IMR-90 (cell line): ENCODE results near the gene DPH6. TPM values are rescaled to one million over a fixed set of nuclear protein-coding genes. Genes with fewer than 3 reads are reported as not detected.

Experiments
- ATAC-seq: fragments of 200-7000 bp; cut with Tn5 transposase; 2 replicates; pipeline ENCODE4 v1.9.1; 2020; ENCODE audit warnings: low read depth, mild to moderate bottlenecking, moderate library complexity
- BruUV-seq: library from RNA; stranded (reverse); fragments of 400-500 nt; replicated peaks from 2 replicates; lab custom pipeline; 2021; lab: Mats Ljungman, UMichigan
- CTCF ChIA-PET: fragments of 300-600 bp; formaldehyde crosslinking; extraction: SDS; loops from one replicate; lab custom pipeline; 2021; ENCODE audit warnings: antibody characterized with exemption; lab: Yijun Ruan, JAX
- POLR2A ChIA-PET: fragments of 300-600 bp; sonication (Branson Sonifier 250); formaldehyde crosslinking; loops from one replicate; lab custom pipeline; 2022; ENCODE audit warnings: antibody characterized with exemption; ENCODE audit not compliant: unreplicated experiment; lab: Charles Lee
- DNase-seq: peaks from one replicate; pipeline ENCODE4 v3.0.0; 2013
- H2AFZ ChIP-seq: replicated peaks from 2 replicates; pipeline ENCODE3; 2013; ENCODE audit warnings: low read length, mild to moderate bottlenecking; ENCODE audit not compliant: poor library complexity
- H2AK5ac ChIP-seq: 2 replicates; pipeline ENCODE4 v1.6.1; 2013; ENCODE audit warnings: low read depth, low read length, inconsistent platforms
- H2AK9ac ChIP-seq: replicated peaks from 2 replicates; pipeline ENCODE3; 2013; ENCODE audit warnings: mild to moderate bottlenecking, low read depth, low read length, moderate library complexity; ENCODE audit not compliant: poor library complexity
- H2BK120ac ChIP-seq: 2 replicates; pipeline ENCODE4 v1.6.1; 2013; ENCODE audit warnings: low read depth, low read length, inconsistent platforms
- H2BK15ac ChIP-seq: 3 replicates; pipeline ENCODE4 v1.6.1; 2013; ENCODE audit warnings: low read depth, low read length, inconsistent platforms
- H2BK20ac ChIP-seq: 2 replicates; pipeline ENCODE4 v1.6.1; 2013; ENCODE audit warnings: low read depth, mild to moderate bottlenecking, inconsistent platforms, low read length, moderate library complexity
- H2BK5ac ChIP-seq: 2 replicates; pipeline ENCODE4 v1.6.1; 2013; ENCODE audit warnings: mild to moderate bottlenecking, low read depth, low read length, inconsistent platforms; ENCODE audit not compliant: poor library complexity, severe bottlenecking
- H3K14ac ChIP-seq: replicated peaks from 2 replicates; pipeline ENCODE4 v1.6.1; 2013; ENCODE audit warnings: low read depth, low read length, inconsistent platforms
- H3K18ac ChIP-seq: 2 replicates; pipeline ENCODE4 v1.6.1; 2013; ENCODE audit warnings: low read depth, low read length, control low read depth
- H3K23ac ChIP-seq: 2 replicates; pipeline ENCODE4 v1.6.1; 2013; ENCODE audit warnings: low read depth, low read length, inconsistent platforms
- H3K27ac ChIP-seq: 2 replicates; pipeline ENCODE4 v1.5.1; 2013; ENCODE audit warnings: mild to moderate bottlenecking, control low read depth, low read length; ENCODE audit not compliant: insufficient read depth
- H3K27me3 ChIP-seq: 2 replicates; pipeline ENCODE4 v1.6.1; 2013; ENCODE audit warnings: low read length; ENCODE audit not compliant: control insufficient read depth, insufficient read depth
- H3K36me3 ChIP-seq: 2 replicates; pipeline ENCODE4 v1.6.1; 2013; ENCODE audit warnings: low read length, mixed read lengths; ENCODE audit not compliant: control insufficient read depth, insufficient read depth
- H3K4ac ChIP-seq: 2 replicates; pipeline ENCODE4 v1.6.1; 2013; ENCODE audit warnings: low read depth, low read length, inconsistent platforms
- H3K4me1 ChIP-seq: 2 replicates; pipeline ENCODE4 v1.6.1; 2013; ENCODE audit warnings: low read length, mixed read lengths; ENCODE audit not compliant: control insufficient read depth, insufficient read depth
- H3K4me2 ChIP-seq: 2 replicates; pipeline ENCODE4 v1.6.1; 2013; ENCODE audit warnings: low read depth, mild to moderate bottlenecking, control low read depth, low read length, moderate library complexity
- H3K4me3 ChIP-seq: 2 replicates; pipeline ENCODE4 v1.5.1; 2013; ENCODE audit warnings: low read depth, mild to moderate bottlenecking, control low read depth, low read length, moderate library complexity; ENCODE audit not compliant: insufficient read depth
- H3K56ac ChIP-seq: 2 replicates; pipeline ENCODE4 v1.6.1; 2013; ENCODE audit warnings: low read length, inconsistent platforms; ENCODE audit not compliant: insufficient read depth; ENCODE audit errors: extremely low read depth
- H3K79me1 ChIP-seq, 2 experiments: 2 replicates each; pipeline ENCODE4 v1.6.1; 2013; ENCODE audit warnings: low read length in 2 of 2, inconsistent platforms in 1 of 2, low read depth in 1 of 2
- H3K9ac ChIP-seq: 2 replicates; pipeline ENCODE4 v1.6.1; 2013; ENCODE audit warnings: low read depth, low read length, control low read depth
- H3K9me1 ChIP-seq: 2 replicates; pipeline ENCODE4 v1.6.1; 2013; ENCODE audit warnings: low read length, inconsistent platforms; ENCODE audit not compliant: insufficient read depth
- H3K9me3 ChIP-seq: 2 replicates; pipeline ENCODE4 v1.6.1; 2013; ENCODE audit warnings: low read length; ENCODE audit not compliant: control insufficient read depth, insufficient read depth
- H4K20me1 ChIP-seq: 2 replicates; pipeline ENCODE4 v1.6.1; 2013; ENCODE audit warnings: low read length, inconsistent platforms; ENCODE audit not compliant: insufficient read depth
- H4K5ac ChIP-seq: 2 replicates; pipeline ENCODE4 v1.6.1; 2013; ENCODE audit warnings: mild to moderate bottlenecking, low read depth, low read length, control low read depth
- H4K8ac ChIP-seq, 2 experiments: 2 replicates each; pipeline ENCODE4 v1.6.1; 2013; ENCODE audit warnings: low read depth in 2 of 2, low read length in 2 of 2, control low read depth in 1 of 2, inconsistent platforms in 1 of 2
- H4K91ac ChIP-seq: 2 replicates; pipeline ENCODE4 v1.6.1; 2013; ENCODE audit warnings: low read depth, low read length, inconsistent platforms; ENCODE audit not compliant: insufficient read depth
- CEBPB ChIP-seq: IDR thresholded peaks from 2 replicates; pipeline ENCODE4 v1.6.1; 2012; ENCODE audit warnings: low read depth, low read length, improper control_type of control experiment
- RCOR1 ChIP-seq: IDR thresholded peaks from 2 replicates; pipeline ENCODE4 v1.6.1; 2012; ENCODE audit warnings: mild to moderate bottlenecking, low read length, improper control_type of control experiment; ENCODE audit not compliant: insufficient replicate concordance
- RFX5 ChIP-seq: IDR thresholded peaks from 2 replicates; pipeline ENCODE4 v1.8.0; 2012; ENCODE audit warnings: low read depth, mild to moderate bottlenecking, low read length, moderate library complexity
- SMC3 ChIP-seq: fragments of 150-350 bp; IDR thresholded peaks from 2 replicates; pipeline ENCODE4 v1.6.1; 2016; ENCODE audit warnings: low read depth, mild to moderate bottlenecking, antibody characterized with exemption, low read length, moderate library complexity
- dilution Hi-C: fragments of 300-500 bp; cut with HindIII; formaldehyde crosslinking; loops from one replicate; pipeline ENCODE4 v1.14.3; 2018; ENCODE audit warnings: low sequenced_read_pairs; ENCODE audit not compliant: unreplicated experiment
- in situ Hi-C: fragments of 300-500 bp; cut with MboI; formaldehyde crosslinking; loops from 3 replicates; pipeline ENCODE4 v1.14.3; 2019; ENCODE audit warnings: low sequenced_read_pairs, inconsistent platforms, mixed read lengths
- intact Hi-C: fragments of 100-400 bp; cut with micrococcal nuclease; formaldehyde crosslinking; loops from 2 replicates; pipeline ENCODE4 v1.10.0; 2022
- polyA plus RNA-seq, 3 experiments: library from polyadenylated mRNA; depleted of rRNA; stranded (reverse); fragments of >200 nt; gene quantifications; 2 replicates each; pipeline ENCODE4 v1.2.3, GENCODE V29; 2012; ENCODE audit warnings: low replicate concordance in 1 of 3
- total RNA-seq: library from RNA; depleted of rRNA; stranded (reverse); fragments of >200 nt; gene quantifications from 2 replicates; pipeline ENCODE4 v1.2.3, GENCODE V29; 2012
- TF ChIP-seq, protein P1 (sequence below): conservative IDR thresholded peaks from 2 replicates; pipeline ENCODE4 v1.5.1; 2012; ENCODE audit warnings: mild to moderate bottlenecking, low read depth, low read length, improper control_type of control experiment

The DPH6 gene
- total and polyA plus RNA-seq, 2 of the 4 experiments (the other 2 are of a cell fraction), result 6.1 to 8.1 TPM

DNA sequence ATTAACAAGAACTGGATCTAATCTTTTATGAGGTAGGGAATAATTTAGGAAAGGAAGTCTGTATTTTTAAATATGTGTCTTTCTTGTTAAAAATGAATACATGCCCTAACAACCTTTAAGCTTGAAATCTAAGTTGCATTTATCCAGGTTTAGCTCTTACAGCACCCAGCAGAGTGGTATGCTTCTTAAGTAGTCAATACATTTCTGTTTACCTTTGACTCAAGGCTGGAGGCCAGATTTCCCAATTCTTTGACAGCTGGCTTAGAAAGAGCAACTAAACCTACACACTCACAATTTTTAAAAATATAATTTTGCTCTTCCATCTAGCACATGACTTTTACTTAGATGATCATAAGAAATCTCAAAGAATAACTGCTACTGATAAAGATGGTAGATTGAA is 148.9 kb downstream of the DPH6 start:
- DNase-seq, result peak; percentile 29
- Histone ChIP-seq H3K23ac (no peak overlapping the region), H3K4me2 (no peak overlapping the region), H2BK20ac (no peak overlapping the region), H4K20me1 (no peaks in the 10 kb centered on the region), H3K36me3 (0 out of 2 replicates have a peak, but pooled peaks cover 2% of the 10 kb centered on the region), H3K4me3 (no peak overlapping the region), H2AK5ac (no peak overlapping the region), H3K4me1 (peaks cover 2% of the 10 kb centered on the region; the same call in 1 of the 2 replicates), H2AFZ (no peak overlapping the region), H3K79me1 (no peaks in the 10 kb centered on the region), H2AK9ac (no peak overlapping the region), H3K56ac (no peak overlapping the region), H2BK5ac (no peak overlapping the region), H3K9me3 (no peaks in the 10 kb centered on the region), H4K8ac (no peak overlapping the region), H4K91ac (no peak overlapping the region), H3K9ac (no peak overlapping the region), H3K9me1 (no peaks in the 10 kb centered on the region), H3K18ac (no peak overlapping the region), H3K4ac (no peak overlapping the region), H2BK15ac (no peak overlapping the region), H3K14ac (no peak overlapping the region), H3K27me3 (no peaks in the 10 kb centered on the region), H2BK120ac (no peak overlapping the region), H3K27ac (no peak overlapping the region), H4K5ac (no peak overlapping the region)
- CTCF ChIA-PET, result no interaction called here
- no peak for ATAC-seq
- dilution Hi-C loops (no loop called here), intact Hi-C loops (no loop called here), in situ Hi-C loops (no loop called here)
- BruUV-seq, result no TSS peak
- TF ChIP-seq SMC3 (no peak), RCOR1 (no peak), CEBPB (no peak), RFX5 (no peak)
- TF ChIP-seq, protein P1, sequence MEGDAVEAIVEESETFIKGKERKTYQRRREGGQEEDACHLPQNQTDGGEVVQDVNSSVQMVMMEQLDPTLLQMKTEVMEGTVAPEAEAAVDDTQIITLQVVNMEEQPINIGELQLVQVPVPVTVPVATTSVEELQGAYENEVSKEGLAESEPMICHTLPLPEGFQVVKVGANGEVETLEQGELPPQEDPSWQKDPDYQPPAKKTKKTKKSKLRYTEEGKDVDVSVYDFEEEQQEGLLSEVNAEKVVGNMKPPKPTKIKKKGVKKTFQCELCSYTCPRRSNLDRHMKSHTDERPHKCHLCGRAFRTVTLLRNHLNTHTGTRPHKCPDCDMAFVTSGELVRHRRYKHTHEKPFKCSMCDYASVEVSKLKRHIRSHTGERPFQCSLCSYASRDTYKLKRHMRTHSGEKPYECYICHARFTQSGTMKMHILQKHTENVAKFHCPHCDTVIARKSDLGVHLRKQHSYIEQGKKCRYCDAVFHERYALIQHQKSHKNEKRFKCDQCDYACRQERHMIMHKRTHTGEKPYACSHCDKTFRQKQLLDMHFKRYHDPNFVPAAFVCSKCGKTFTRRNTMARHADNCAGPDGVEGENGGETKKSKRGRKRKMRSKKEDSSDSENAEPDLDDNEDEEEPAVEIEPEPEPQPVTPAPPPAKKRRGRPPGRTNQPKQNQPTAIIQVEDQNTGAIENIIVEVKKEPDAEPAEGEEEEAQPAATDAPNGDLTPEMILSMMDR, result no peak
- POLR2A ChIA-PET, result no interaction called here
